A549 treated with DMSO at 1 μM for 4 hours (cell line): Measurements from ENCODE around the gene RBM4B. TPM values are rescaled to one million over a fixed set of nuclear protein-coding genes. Genes with fewer than 3 reads are reported as not detected.

Source experiments
- total RNA-seq: library from RNA; stranded (reverse); fragments of 200-300 nt; extraction: Qiagen RNA extraction; gene quantifications from 5 replicates; pipeline ENCODE4 v1.2.3, GENCODE V29; 2022; ENCODE audit warnings: low read depth

RBM4B gene
- 17.6 to 24.0 TPM (median 22.7 TPM) in 5 replicates for total RNA-seq

GRCh38 chr11:66677599-66678375 lies at the start of gene RBM4B:
Gene RBM4B (minus strand): TSS chr11:66677887. CDS start chr11:66677079, 808 bp downstream.

GRCh38 chr11:66638177-66639065 lies 39.3 kb downstream of the RBM4B start, which contains the start of gene RBM4:
Gene RBM4 (plus strand): TSS chr11:66638703. CDS start chr11:66639712, 1,009 bp downstream.

GRCh38 chr11:66616379-66617154 lies 61.1 kb downstream of the RBM4B start, which contains the start of gene RBM14:
Gene RBM14 (plus strand): TSS chr11:66616630. CDS start chr11:66616721, 91 bp downstream.

Other genes starting within 250 kb of the RBM4B start
- gene MRPL11, start 239.0 kb downstream of the RBM4B start, total RNA-seq, result 87.4 to 117 TPM (median 111 TPM) in 5 replicates
- gene PELI3, start 211.0 kb downstream of the RBM4B start, total RNA-seq, result 5.0 to 6.4 TPM (median 5.0 TPM) in 5 replicates
- gene DPP3, start 197.5 kb downstream of the RBM4B start, total RNA-seq, result 54.9 to 77.2 TPM (median 56.6 TPM) in 5 replicates
- 8.7 to 11.2 TPM (median 10.4 TPM) in 5 replicates for gene BBS1, start 167.3 kb downstream of the RBM4B start, total RNA-seq
- gene ZDHHC24, start 131.8 kb downstream of the RBM4B start, total RNA-seq, result 7.8 to 13.8 TPM (median 12.9 TPM) in 5 replicates
- gene ACTN3, start 131.0 kb downstream of the RBM4B start, total RNA-seq, result 0.02 to 0.08 TPM (median 0.05 TPM) in 3 of 5 replicates, not detected in the others
- 32.4 to 36.0 TPM (median 34.3 TPM) in 5 replicates for gene CTSF, start 109.3 kb downstream of the RBM4B start, total RNA-seq
- 0.53 to 0.74 TPM (median 0.64 TPM) in 5 replicates for gene CCDC87, start 84.8 kb downstream of the RBM4B start, total RNA-seq
- 25.0 to 29.3 TPM (median 25.7 TPM) in 5 replicates for gene CCS, start 84.7 kb downstream of the RBM4B start, total RNA-seq
- gene RBM14, start 61.3 kb downstream of the RBM4B start, total RNA-seq, result 66.4 to 87.4 TPM (median 70.9 TPM) in 5 replicates
- 133 to 153 TPM (median 138 TPM) in 5 replicates for gene RBM4, start 39.2 kb downstream of the RBM4B start, total RNA-seq
- gene SPTBN2, start 51.3 kb upstream of the RBM4B start, total RNA-seq, result 8.2 to 13.2 TPM (median 9.9 TPM) in 5 replicates
- 31.9 to 50.1 TPM (median 41.4 TPM) in 5 replicates for gene RCE1, start 165.6 kb upstream of the RBM4B start, total RNA-seq
- 53.6 to 81.7 TPM (median 67.6 TPM) in 5 replicates for gene LRFN4, start 179.2 kb upstream of the RBM4B start, total RNA-seq